Muscle layer of colon (tissue), 2 donors: ENCODE data around the gene DCTN4.

ENCODE experiments used
- H3K27ac ChIP-seq: one replicate; pipeline ENCODE4 v1.7.0; 2013; ENCODE audit warnings: low read depth, mild to moderate bottlenecking, low read length, moderate library complexity
- H3K27me3 ChIP-seq, 2 donors: one replicate each; pipeline ENCODE4 v1.7.0; 2013; ENCODE audit warnings: low read length in 2 of 2, mild to moderate bottlenecking in 2 of 2; ENCODE audit not compliant: insufficient read depth in 2 of 2, control insufficient read depth in 1 of 2
- H3K36me3 ChIP-seq: one replicate; pipeline ENCODE4 v1.7.0; 2013; ENCODE audit warnings: mild to moderate bottlenecking, low read length; ENCODE audit not compliant: insufficient read depth
- H3K4me1 ChIP-seq: one replicate; pipeline ENCODE4 v1.7.0; 2013; ENCODE audit warnings: mild to moderate bottlenecking, low read length; ENCODE audit not compliant: insufficient read depth
- H3K4me3 ChIP-seq, 2 donors: one replicate each; pipeline ENCODE4 v1.7.0; 2013; ENCODE audit warnings: low read length in 2 of 2, low read depth in 1 of 2, mild to moderate bottlenecking in 1 of 2, moderate library complexity in 1 of 2
- H3K9ac ChIP-seq: one replicate; pipeline ENCODE4 v1.7.0; 2013; ENCODE audit warnings: low read length
- H3K9me3 ChIP-seq: one replicate; pipeline ENCODE4 v1.7.0; 2013; ENCODE audit warnings: mild to moderate bottlenecking, low read length
- donor health status: abdominal sarcoma.
- donor health status: Adenocarcinoma of cecum.

The DCTN4 gene

GRCh38 chr5:150777685-150778084 lies 18.9 kb upstream of the DCTN4 start:
- peak overlapping the region; percentile 84 to 88 for H3K4me3 ChIP-seq
- H3K9me3 ChIP-seq: no peaks in the 10 kb centered on the region
- peaks cover 38% of the 10 kb centered on the region for H3K4me1 ChIP-seq
- H3K36me3 ChIP-seq: peaks cover 8% of the 10 kb centered on the region
- no peaks in the 10 kb centered on the region for H3K27me3 ChIP-seq
- peak overlapping the region; percentile 97 for H3K27ac ChIP-seq
- H3K9ac ChIP-seq: no peak overlapping the region

- Histone ChIP-seq H3K4me3 (no peak overlapping the region), H3K36me3 (no peaks in the 10 kb centered on the region), H3K9me3 (no peaks in the 10 kb centered on the region), H3K27me3 (no peaks in the 10 kb centered on the region), H3K27ac (no peak overlapping the region), H3K4me1 (peaks cover 8% of the 10 kb centered on the region), H3K9ac (no peak overlapping the region)
Observed at GRCh38 chr5:150774145-150774544, 15.3 kb upstream of the DCTN4 start.

GRCh38 chr5:150771034-150771795 lies 12.4 kb upstream of the DCTN4 start:
- H3K4me3 ChIP-seq: no peak overlapping the region
- no peak overlapping the region for H3K9ac ChIP-seq
- H3K27me3 ChIP-seq: no peaks in the 10 kb centered on the region
- no peaks in the 10 kb centered on the region for H3K4me1 ChIP-seq
- no peaks in the 10 kb centered on the region for H3K9me3 ChIP-seq
- no peak overlapping the region for H3K27ac ChIP-seq
- H3K36me3 ChIP-seq: no peaks in the 10 kb centered on the region

- peaks cover 6% of the 10 kb centered on the region for H3K4me1 ChIP-seq
- no peak overlapping the region for H3K9ac ChIP-seq
- H3K9me3 ChIP-seq: no peaks in the 10 kb centered on the region
- no peak overlapping the region for H3K27ac ChIP-seq
- H3K27me3 ChIP-seq: no peaks in the 10 kb centered on the region
- no peaks in the 10 kb centered on the region for H3K36me3 ChIP-seq
- H3K4me3 ChIP-seq: no peak overlapping the region
Observed at GRCh38 chr5:150766251-150766650, 7.4 kb upstream of the DCTN4 start.

- Histone ChIP-seq H3K9ac (no peak overlapping the region), H3K4me3 (no peak overlapping the region), H3K9me3 (no peaks in the 10 kb centered on the region), H3K4me1 (peaks cover 6% of the 10 kb centered on the region), H3K36me3 (no peaks in the 10 kb centered on the region), H3K27ac (no peak overlapping the region), H3K27me3 (no peaks in the 10 kb centered on the region)
Observed at GRCh38 chr5:150765799-150766169, 7.0 kb upstream of the DCTN4 start.

GRCh38 chr5:150765011-150765798 lies 6.4 kb upstream of the DCTN4 start:
- no peaks in the 10 kb centered on the region for H3K9me3 ChIP-seq
- H3K9ac ChIP-seq: no peak overlapping the region
- no peaks in the 10 kb centered on the region for H3K27me3 ChIP-seq
- peaks cover 6% of the 10 kb centered on the region for H3K4me1 ChIP-seq
- H3K27ac ChIP-seq: no peak overlapping the region
- no peak overlapping the region for H3K4me3 ChIP-seq
- H3K36me3 ChIP-seq: no peaks in the 10 kb centered on the region

- H3K9ac ChIP-seq: no peak overlapping the region
- H3K27ac ChIP-seq: no peak overlapping the region
- H3K36me3 ChIP-seq: no peaks in the 10 kb centered on the region
- no peaks in the 10 kb centered on the region for H3K9me3 ChIP-seq
- peaks cover 8% of the 10 kb centered on the region for H3K4me1 ChIP-seq
- no peaks in the 10 kb centered on the region for H3K27me3 ChIP-seq
- H3K4me3 ChIP-seq: no peak overlapping the region
Observed at GRCh38 chr5:150764530-150764929, 5.7 kb upstream of the DCTN4 start.

GRCh38 chr5:150763023-150763769 lies 4.4 kb upstream of the DCTN4 start:
- Histone ChIP-seq H3K27me3 (no peaks in the 10 kb centered on the region), H3K36me3 (no peaks in the 10 kb centered on the region), H3K4me3 (no peak overlapping the region), H3K27ac (no peak overlapping the region), H3K9ac (no peak overlapping the region), H3K4me1 (peaks cover 14% of the 10 kb centered on the region), H3K9me3 (no peaks in the 10 kb centered on the region)

- Histone ChIP-seq H3K4me3 (no peak overlapping the region), H3K9me3 (no peaks in the 10 kb centered on the region), H3K4me1 (peaks cover 17% of the 10 kb centered on the region), H3K9ac (no peak overlapping the region), H3K36me3 (no peaks in the 10 kb centered on the region), H3K27ac (no peak overlapping the region), H3K27me3 (no peaks in the 10 kb centered on the region)
Observed at GRCh38 chr5:150762211-150762610, 3.4 kb upstream of the DCTN4 start.

GRCh38 chr5:150759334-150759583 lies 442 bp upstream of the DCTN4 start:
- H3K4me1 ChIP-seq: peaks cover 29% of the 10 kb centered on the region
- peak overlapping the region; percentile 96 for H3K27ac ChIP-seq
- H3K36me3 ChIP-seq: peaks cover 22% of the 10 kb centered on the region
- no peaks in the 10 kb centered on the region for H3K27me3 ChIP-seq
- H3K4me3 ChIP-seq: peak overlapping the region; percentile 69 to 82
- H3K9ac ChIP-seq: peak overlapping the region; percentile 75
- H3K9me3 ChIP-seq: no peaks in the 10 kb centered on the region

- H3K27ac ChIP-seq: peak overlapping the region; percentile 96
- no peaks in the 10 kb centered on the region for H3K9me3 ChIP-seq
- no peaks in the 10 kb centered on the region for H3K27me3 ChIP-seq
- peak overlapping the region; percentile 75 for H3K9ac ChIP-seq
- H3K4me3 ChIP-seq: peak overlapping the region; percentile 69 to 82
- H3K4me1 ChIP-seq: peaks cover 29% of the 10 kb centered on the region
- peaks cover 32% of the 10 kb centered on the region for H3K36me3 ChIP-seq
Observed at GRCh38 chr5:150758203-150758530, 650 bp downstream of the DCTN4 start.
